KOPT-K1 (cell line): Measurements from ENCODE around the gene PRKG1.
"Not testable (repeated sequence)": the region's sequence is repeated elsewhere in the genome, so short reads cannot be mapped to it uniquely, and the experiment has no call there.

Source experiments
- H3K27ac ChIP-seq: fragments of 200-600 bp; sonication (generic); 2 replicates; pipeline ENCODE4 v1.5.1; 2016; ENCODE audit warnings: antibody characterized with exemption, mild to moderate bottlenecking, low read depth, low read length; ENCODE audit not compliant: poor library complexity, severe bottlenecking
- H3K36me3 ChIP-seq: fragments of 200-600 bp; sonication (generic); 2 replicates; pipeline ENCODE4 v1.5.1; 2017; ENCODE audit warnings: antibody characterized with exemption, mild to moderate bottlenecking, low read length, moderate library complexity; ENCODE audit not compliant: insufficient read depth
- H3K9me3 ChIP-seq: fragments of 200-600 bp; sonication (generic); 2 replicates; pipeline ENCODE4 v1.5.1; 2017; ENCODE audit warnings: antibody characterized with exemption, low read length, mild to moderate bottlenecking; ENCODE audit not compliant: insufficient read depth, poor library complexity, severe bottlenecking

The PRKG1 gene

GRCh38 chr10:51569467-51569866, 495.2 kb downstream of the PRKG1 start:
- no peaks in the 10 kb centered on the region for H3K9me3 ChIP-seq
- H3K36me3 ChIP-seq: no peaks in the 10 kb centered on the region

GRCh38 chr10:51574248-51575048, 500.2 kb downstream of the PRKG1 start:
- no peak overlapping the region for H3K27ac ChIP-seq
- no peaks in the 10 kb centered on the region for H3K36me3 ChIP-seq
- H3K9me3 ChIP-seq: no peaks in the 10 kb centered on the region

More at GRCh38 chr10:51569467-51569866, 495.2 kb downstream of the PRKG1 start:
- H3K27ac ChIP-seq: no peak overlapping the region

GRCh38 chr10:51581196-51581595, 506.9 kb downstream of the PRKG1 start:
- not testable (repeated sequence) for H3K36me3 ChIP-seq, H3K27ac ChIP-seq, H3K9me3 ChIP-seq

GRCh38 chr10:51583976-51584375, 509.7 kb downstream of the PRKG1 start:
- Histone ChIP-seq H3K9me3 (peaks cover 4% of the 10 kb centered on the region), H3K36me3 (no peaks in the 10 kb centered on the region), H3K27ac (no peak overlapping the region)

GRCh38 chr10:51585742-51586141, 511.5 kb downstream of the PRKG1 start:
- no peak overlapping the region for H3K27ac ChIP-seq
- no peaks in the 10 kb centered on the region for H3K36me3 ChIP-seq
- peaks cover 4% of the 10 kb centered on the region for H3K9me3 ChIP-seq

GRCh38 chr10:51588984-51589383, 514.7 kb downstream of the PRKG1 start:
- H3K27ac ChIP-seq: no peak overlapping the region
- H3K36me3 ChIP-seq: no peaks in the 10 kb centered on the region
- no peaks in the 10 kb centered on the region for H3K9me3 ChIP-seq

- H3K27ac ChIP-seq: no peak overlapping the region
- H3K36me3 ChIP-seq: no peaks in the 10 kb centered on the region
- no peaks in the 10 kb centered on the region for H3K9me3 ChIP-seq
Observed at GRCh38 chr10:51590818-51591217, 516.5 kb downstream of the PRKG1 start.

- H3K9me3 ChIP-seq: no peaks in the 10 kb centered on the region
- no peak overlapping the region for H3K27ac ChIP-seq
- H3K36me3 ChIP-seq: no peaks in the 10 kb centered on the region
Observed at GRCh38 chr10:51596695-51597094, 522.4 kb downstream of the PRKG1 start.

- Histone ChIP-seq H3K9me3 (no peaks in the 10 kb centered on the region), H3K27ac (no peak overlapping the region), H3K36me3 (no peaks in the 10 kb centered on the region)
Observed at GRCh38 chr10:51599647-51600046, 525.4 kb downstream of the PRKG1 start.

GRCh38 chr10:51602326-51602725, 528.0 kb downstream of the PRKG1 start:
- no peak overlapping the region for H3K27ac ChIP-seq
- H3K36me3 ChIP-seq: no peaks in the 10 kb centered on the region
- H3K9me3 ChIP-seq: no peaks in the 10 kb centered on the region

- H3K36me3 ChIP-seq: no peaks in the 10 kb centered on the region
- H3K9me3 ChIP-seq: no peaks in the 10 kb centered on the region
- no peak overlapping the region for H3K27ac ChIP-seq
Observed at GRCh38 chr10:51604579-51604978, 530.3 kb downstream of the PRKG1 start.

GRCh38 chr10:51606825-51607462, 532.7 kb downstream of the PRKG1 start:
- no peak overlapping the region for H3K27ac ChIP-seq
- no peaks in the 10 kb centered on the region for H3K36me3 ChIP-seq
- H3K9me3 ChIP-seq: no peaks in the 10 kb centered on the region

- Histone ChIP-seq H3K36me3 (no peaks in the 10 kb centered on the region), H3K27ac (no peak overlapping the region), H3K9me3 (no peaks in the 10 kb centered on the region)
Observed at GRCh38 chr10:51607463-51607835, 533.2 kb downstream of the PRKG1 start.

- H3K9me3 ChIP-seq: no peaks in the 10 kb centered on the region
- no peaks in the 10 kb centered on the region for H3K36me3 ChIP-seq
- H3K27ac ChIP-seq: no peak overlapping the region
Observed at GRCh38 chr10:51608211-51608610, 533.9 kb downstream of the PRKG1 start.

- Histone ChIP-seq H3K36me3 (no peaks in the 10 kb centered on the region), H3K27ac (no peak overlapping the region), H3K9me3 (no peaks in the 10 kb centered on the region)
Observed at GRCh38 chr10:51615764-51616298, 541.5 kb downstream of the PRKG1 start.
